Subcutaneous abdominal adipose tissue (tissue), 5 donors: ENCODE results near the gene ADCY3.

Experiments used
- H3K27ac ChIP-seq: one replicate; pipeline ENCODE4 v1.7.0; 2013; ENCODE audit warnings: low read depth, mild to moderate bottlenecking, inconsistent platforms, low read length, moderate library complexity
- H3K27me3 ChIP-seq, 5 donors: one replicate each; pipeline ENCODE4 v1.7.0; 2013; ENCODE audit warnings: low read length in 5 of 5, inconsistent platforms in 1 of 5; ENCODE audit not compliant: control insufficient read depth in 5 of 5, insufficient read depth in 4 of 5
- H3K36me3 ChIP-seq, 5 donors: one replicate each; pipeline ENCODE4 v1.7.0; 2013; ENCODE audit warnings: low read length in 5 of 5; ENCODE audit not compliant: control insufficient read depth in 5 of 5, insufficient read depth in 5 of 5
- H3K4me1 ChIP-seq, 5 donors: one replicate each; pipeline ENCODE4 v1.7.0; 2013; ENCODE audit warnings: low read length in 5 of 5, mild to moderate bottlenecking in 3 of 5, moderate library complexity in 1 of 5; ENCODE audit not compliant: control insufficient read depth in 5 of 5, insufficient read depth in 5 of 5
- H3K4me3 ChIP-seq, 5 donors: one replicate each; pipeline ENCODE4 v1.7.0; 2013; ENCODE audit warnings: low read length in 5 of 5, low read depth in 1 of 5
- H3K9ac ChIP-seq, 5 donors: one replicate each; pipeline ENCODE4 v1.7.0; 2013; ENCODE audit warnings: low read length in 5 of 5, mild to moderate bottlenecking in 4 of 5, moderate library complexity in 3 of 5
- H3K9me3 ChIP-seq, 5 donors: one replicate each; pipeline ENCODE4 v1.7.0; 2013; ENCODE audit warnings: low read length in 5 of 5; ENCODE audit not compliant: control insufficient read depth in 5 of 5
- donor health status: healthy.
- donor health status: healthy.
- donor health status: healthy.
- donor health status: healthy.
- donor health status: healthy.

Gene ADCY3

GRCh38 chr2:24920098-24920808 is at the start of gene ADCY3:
Gene ADCY3, minus strand, starts transcription at chr2:24920237. Its CDS starts 1,250 bp downstream, at chr2:24918987.
- Histone ChIP-seq H3K4me1 (peaks cover 12 to 42% (median 34%) of the 10 kb centered on the region in 5 donors), H3K27ac (no peak within 1 kb of the TSS), H3K9me3 (no peaks in the 10 kb centered on the region), H3K4me3 (peak within 1 kb of the TSS; percentile 55 to 70 (median 66)), H3K27me3 (peaks cover 0 to 6% (median 0%) of the 10 kb centered on the region in 5 donors), H3K36me3 (no peaks in the 10 kb centered on the region), H3K9ac (peak within 1 kb of the TSS; percentile 44 to 74 (median 68))

- peaks cover 12 to 15% (median 13%) of the 10 kb centered on the region in 5 donors for H3K36me3 ChIP-seq
- no peak overlapping the region for H3K9ac ChIP-seq
- H3K9me3 ChIP-seq: no peaks in the 10 kb centered on the region
- H3K4me3 ChIP-seq: no peak overlapping the region
- peaks cover 0 to 16% (median 15%) of the 10 kb centered on the region in 5 donors for H3K4me1 ChIP-seq
- H3K27ac ChIP-seq: no peak overlapping the region
- H3K27me3 ChIP-seq: no peaks in the 10 kb centered on the region
Observed at GRCh38 chr2:24969784-24970183, 49.7 kb upstream of the ADCY3 start.

DNA sequence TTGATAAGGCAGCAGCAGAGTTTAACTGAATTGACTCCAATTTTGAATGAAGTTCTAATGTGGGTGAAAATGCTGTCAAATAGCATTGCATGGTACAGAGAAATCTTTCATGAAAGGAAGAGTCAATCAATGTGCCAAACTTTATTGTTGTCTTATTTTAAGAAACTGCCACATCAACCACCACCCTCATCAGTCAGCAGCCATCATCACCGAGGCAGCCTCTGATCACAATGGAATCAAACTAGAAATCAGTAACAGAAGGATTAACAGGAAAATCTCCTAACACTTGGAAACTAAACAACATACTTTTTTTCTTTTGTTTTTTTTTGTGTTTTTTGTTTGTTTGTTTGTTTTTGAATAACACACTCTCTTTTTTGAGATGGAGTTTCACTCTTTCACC is 41.9 kb upstream of the ADCY3 start:
- Histone ChIP-seq H3K27ac (no peak overlapping the region), H3K9ac (no peak overlapping the region), H3K4me1 (peaks cover 0 to 35% (median 9%) of the 10 kb centered on the region in 5 donors), H3K36me3 (peaks cover 37 to 60% (median 42%) of the 10 kb centered on the region in 5 donors), H3K27me3 (no peaks in the 10 kb centered on the region), H3K4me3 (no peak overlapping the region), H3K9me3 (no peaks in the 10 kb centered on the region)

DNA sequence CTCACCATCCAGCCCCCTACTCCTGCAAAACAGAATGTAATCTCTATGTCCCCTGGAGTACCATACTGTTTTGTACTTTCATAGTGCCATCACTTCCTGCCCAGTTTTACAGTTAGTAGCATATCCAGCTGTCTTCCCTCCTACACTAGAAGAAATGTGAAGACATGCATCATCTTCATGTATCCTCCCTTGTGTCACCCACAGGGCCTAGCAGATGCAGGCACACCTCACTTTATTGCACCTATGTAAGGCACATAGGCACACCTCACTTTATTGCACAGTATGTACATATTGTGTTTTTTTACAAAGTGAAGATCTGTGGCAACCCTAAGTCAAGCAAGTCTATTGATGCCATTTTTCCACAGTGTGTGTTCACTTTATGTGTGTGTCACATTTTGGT is 39.7 kb upstream of the ADCY3 start:
- H3K27me3 ChIP-seq: no peaks in the 10 kb centered on the region
- H3K9ac ChIP-seq: no peak overlapping the region
- H3K27ac ChIP-seq: no peak overlapping the region
- peaks cover 0 to 11% (median 7%) of the 10 kb centered on the region in 5 donors for H3K9me3 ChIP-seq
- no peak overlapping the region for H3K4me3 ChIP-seq
- peaks cover 40 to 68% (median 51%) of the 10 kb centered on the region in 5 donors for H3K36me3 ChIP-seq
- peaks cover 0 to 36% (median 9%) of the 10 kb centered on the region in 5 donors for H3K4me1 ChIP-seq

DNA sequence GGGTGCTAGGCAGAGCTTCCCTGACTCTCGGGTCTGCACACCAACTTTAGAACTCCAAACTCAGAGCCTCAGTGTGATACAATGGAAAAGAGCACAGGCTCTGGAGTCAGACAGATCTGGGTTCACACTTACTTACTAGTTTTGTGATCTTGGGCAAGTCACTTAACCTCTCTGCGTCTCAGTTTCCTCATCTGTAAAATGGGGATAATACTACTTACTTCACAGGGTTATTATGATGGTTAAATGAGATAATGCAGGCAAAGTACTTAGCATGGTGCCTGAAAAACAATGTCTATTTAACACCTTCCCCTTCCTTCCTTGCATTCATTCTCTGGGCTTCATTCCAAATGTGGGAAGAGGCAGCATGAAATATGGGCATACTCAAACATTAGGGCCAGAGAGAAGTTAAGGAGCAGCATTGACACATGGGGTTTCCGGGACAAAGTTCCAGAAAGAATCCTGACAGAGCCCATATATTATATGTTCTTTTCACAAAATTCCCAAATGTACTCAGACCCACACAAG is 38.4 kb upstream of the ADCY3 start:
- no peak overlapping the region for H3K9ac ChIP-seq
- peaks cover 0 to 36% (median 9%) of the 10 kb centered on the region in 5 donors for H3K4me1 ChIP-seq
- H3K9me3 ChIP-seq: peaks cover 0 to 11% (median 7%) of the 10 kb centered on the region in 5 donors
- no peaks in the 10 kb centered on the region for H3K27me3 ChIP-seq
- H3K27ac ChIP-seq: no peak overlapping the region
- H3K4me3 ChIP-seq: no peak overlapping the region
- H3K36me3 ChIP-seq: peaks cover 41 to 75% (median 56%) of the 10 kb centered on the region in 5 donors

GRCh38 chr2:24957976-24958375 is 37.9 kb upstream of the ADCY3 start:
- Histone ChIP-seq H3K27me3 (no peaks in the 10 kb centered on the region), H3K9me3 (peaks cover 0 to 11% (median 7%) of the 10 kb centered on the region in 5 donors), H3K36me3 (peaks cover 39 to 71% (median 56%) of the 10 kb centered on the region in 5 donors)

GRCh38 chr2:24957221-24957620 is 37.2 kb upstream of the ADCY3 start:
- Histone ChIP-seq H3K4me1 (peaks cover 0 to 36% (median 9%) of the 10 kb centered on the region in 5 donors), H3K27me3 (no peaks in the 10 kb centered on the region), H3K27ac (no peak overlapping the region), H3K9ac (no peak overlapping the region), H3K4me3 (no peak overlapping the region), H3K9me3 (peaks cover 0 to 11% (median 7%) of the 10 kb centered on the region in 5 donors), H3K36me3 (peaks cover 39 to 73% (median 57%) of the 10 kb centered on the region in 5 donors)

More at GRCh38 chr2:24957976-24958375, 37.9 kb upstream of the ADCY3 start:
- Histone ChIP-seq H3K4me3 (no peak overlapping the region), H3K4me1 (peaks cover 0 to 36% (median 9%) of the 10 kb centered on the region in 5 donors), H3K27ac (no peak overlapping the region), H3K9ac (no peak overlapping the region)

DNA sequence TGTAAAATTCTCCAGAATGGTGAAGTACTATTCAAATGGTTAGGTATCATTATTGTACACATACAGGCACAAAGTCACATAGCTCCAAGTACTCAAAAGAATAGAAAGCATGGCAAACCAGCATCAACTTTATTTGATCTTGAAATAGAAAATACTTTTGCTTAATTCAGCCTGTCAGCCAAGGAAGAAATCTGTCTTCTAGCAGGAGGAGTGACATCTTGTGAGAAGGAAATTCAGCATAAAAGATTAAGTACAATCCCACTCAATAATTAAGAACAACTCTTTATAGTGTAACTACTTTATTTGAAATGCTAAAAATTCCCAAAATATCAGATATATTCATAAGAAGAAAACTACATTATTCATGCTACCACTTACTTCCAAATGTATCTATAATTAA is 35.9 kb upstream of the ADCY3 start:
- Histone ChIP-seq H3K4me3 (no peak overlapping the region), H3K9me3 (peaks cover 0 to 11% (median 7%) of the 10 kb centered on the region in 5 donors), H3K27me3 (no peaks in the 10 kb centered on the region), H3K36me3 (peaks cover 45 to 75% (median 55%) of the 10 kb centered on the region in 5 donors), H3K4me1 (peaks cover 0 to 36% (median 9%) of the 10 kb centered on the region in 5 donors), H3K9ac (no peak overlapping the region), H3K27ac (no peak overlapping the region)

GRCh38 chr2:24955232-24955631 is 35.2 kb upstream of the ADCY3 start:
- Histone ChIP-seq H3K9me3 (peaks cover 0 to 11% (median 7%) of the 10 kb centered on the region in 5 donors), H3K27ac (no peak overlapping the region), H3K36me3 (peaks cover 45 to 72% (median 55%) of the 10 kb centered on the region in 5 donors), H3K4me3 (no peak overlapping the region), H3K27me3 (no peaks in the 10 kb centered on the region), H3K9ac (no peak overlapping the region), H3K4me1 (peaks cover 0 to 34% (median 9%) of the 10 kb centered on the region in 5 donors)

GRCh38 chr2:24950102-24950501 is 30.1 kb upstream of the ADCY3 start:
- Histone ChIP-seq H3K9me3 (peaks cover 0 to 2% (median under 1%) of the 10 kb centered on the region in 5 donors), H3K4me3 (no peak overlapping the region), H3K4me1 (no peaks in the 10 kb centered on the region), H3K27ac (no peak overlapping the region), H3K27me3 (no peaks in the 10 kb centered on the region), H3K36me3 (peaks cover 31 to 67% (median 53%) of the 10 kb centered on the region in 5 donors), H3K9ac (no peak overlapping the region)
